ENCODE measurements around the gene HAUS8.
"Not testable (repeated sequence)": the region's sequence is repeated elsewhere in the genome, so short reads cannot be mapped to it uniquely, and the experiment has no call there.

Gene HAUS8

GRCh38 chr19:17025361-17025760 lies 49.9 kb downstream of the HAUS8 start:
- Histone ChIP-seq H3K27ac (ENCODE audit: low read length) (no peak overlapping the region), H3K9me3 (replicated peaks; ENCODE audit: insufficient read depth, low read length) (no peaks in the 10 kb centered on the region), H3F3A (ENCODE audit: insufficient read depth, low read length) (no peaks in the 10 kb centered on the region), H3K36me3 (replicated peaks; ENCODE audit: insufficient read depth, low read length) (no peaks in the 10 kb centered on the region), H3K79me2 (ENCODE audit: low read length) (no peaks in the 10 kb centered on the region), H2AFZ (ENCODE audit: low read length) (no peak overlapping the region), H4K20me1 (ENCODE audit: insufficient read depth, low read length) (no peaks in the 10 kb centered on the region), H3K4me1 (ENCODE audit: low read length) (no peaks in the 10 kb centered on the region), H3K4me3 (ENCODE audit: low read length) (no peak overlapping the region), H3K27me3 (replicated peaks; ENCODE audit: insufficient read depth, low read length) (peaks cover 61% of the 10 kb centered on the region), H3K9ac (ENCODE audit: low read length) (no peak overlapping the region), H3K4me2 (ENCODE audit: low read depth, low read length) (no peak overlapping the region), H3K9me2 (replicated peaks; ENCODE audit: insufficient read depth, low read length) (no peaks in the 10 kb centered on the region)
- no peak for TF ChIP-seq EZH2 (optimal IDR thresholded peaks at IDR 0.05; ENCODE audit: low read depth, low read length)
- no peak for TF ChIP-seq CTCF (IDR thresholded peaks at IDR 0.05; ENCODE audit: low read length)
- no peak for TF ChIP-seq EZH2phosphoT487 (IDR thresholded peaks at IDR 0.05; ENCODE audit: low read length)
- DNase-seq: no peak

GRCh38 chr19:17024941-17025340 lies 50.3 kb downstream of the HAUS8 start:
- not testable (repeated sequence) for H3K9me3 ChIP-seq (replicated peaks; ENCODE audit: insufficient read depth, low read length); H3K9me2 ChIP-seq (replicated peaks; ENCODE audit: insufficient read depth, low read length); H2AFZ ChIP-seq (ENCODE audit: low read length); H3F3A ChIP-seq (ENCODE audit: insufficient read depth, low read length); H3K9ac ChIP-seq (ENCODE audit: low read length); H3K27ac ChIP-seq (ENCODE audit: low read length); H4K20me1 ChIP-seq (ENCODE audit: insufficient read depth, low read length); DNase-seq; H3K4me2 ChIP-seq (ENCODE audit: low read depth, low read length); H3K36me3 ChIP-seq (replicated peaks; ENCODE audit: insufficient read depth, low read length); H3K79me2 ChIP-seq (ENCODE audit: low read length); H3K4me3 ChIP-seq (ENCODE audit: low read length); H3K4me1 ChIP-seq (ENCODE audit: low read length)
- H3K27me3 ChIP-seq (replicated peaks; ENCODE audit: insufficient read depth, low read length): peaks cover 57% of the 10 kb centered on the region

- Histone ChIP-seq H3K27me3 (replicated peaks; ENCODE audit: insufficient read depth, low read length) (peaks cover 51% of the 10 kb centered on the region), H3K36me3 (replicated peaks; ENCODE audit: insufficient read depth, low read length) (no peaks in the 10 kb centered on the region), H3F3A (ENCODE audit: insufficient read depth, low read length) (no peaks in the 10 kb centered on the region), H3K9ac (ENCODE audit: low read length) (no peak overlapping the region), H3K27ac (ENCODE audit: low read length) (no peak overlapping the region), H4K20me1 (ENCODE audit: insufficient read depth, low read length) (no peaks in the 10 kb centered on the region), H3K4me1 (ENCODE audit: low read length) (no peaks in the 10 kb centered on the region), H3K4me3 (ENCODE audit: low read length) (no peak overlapping the region), H3K9me2 (replicated peaks; ENCODE audit: insufficient read depth, low read length) (no peaks in the 10 kb centered on the region), H3K4me2 (ENCODE audit: low read depth, low read length) (no peak overlapping the region), H3K79me2 (ENCODE audit: low read length) (no peaks in the 10 kb centered on the region), H3K9me3 (replicated peaks; ENCODE audit: insufficient read depth, low read length) (no peaks in the 10 kb centered on the region), H2AFZ (ENCODE audit: low read length) (no peak overlapping the region)
- TF ChIP-seq EZH2phosphoT487 (IDR thresholded peaks at IDR 0.05; ENCODE audit: low read length): no peak
- TF ChIP-seq EZH2 (optimal IDR thresholded peaks at IDR 0.05; ENCODE audit: low read depth, low read length): no peak
- DNase-seq: no peak
Measured at GRCh38 chr19:17023805-17024204, 51.4 kb downstream of the HAUS8 start.

- DNase-seq: no peak
- Histone ChIP-seq H3K79me2 (ENCODE audit: low read length) (no peaks in the 10 kb centered on the region), H4K20me1 (ENCODE audit: insufficient read depth, low read length) (no peaks in the 10 kb centered on the region), H3K4me2 (ENCODE audit: low read depth, low read length) (no peak overlapping the region), H3K4me3 (ENCODE audit: low read length) (no peak overlapping the region), H3K4me1 (ENCODE audit: low read length) (no peaks in the 10 kb centered on the region), H2AFZ (ENCODE audit: low read length) (no peak overlapping the region), H3K9ac (ENCODE audit: low read length) (no peak overlapping the region), H3K36me3 (replicated peaks; ENCODE audit: insufficient read depth, low read length) (no peaks in the 10 kb centered on the region), H3K9me2 (replicated peaks; ENCODE audit: insufficient read depth, low read length) (no peaks in the 10 kb centered on the region), H3F3A (ENCODE audit: insufficient read depth, low read length) (no peaks in the 10 kb centered on the region), H3K9me3 (replicated peaks; ENCODE audit: insufficient read depth, low read length) (no peaks in the 10 kb centered on the region), H3K27ac (ENCODE audit: low read length) (no peak overlapping the region), H3K27me3 (replicated peaks; ENCODE audit: insufficient read depth, low read length) (peaks cover 41% of the 10 kb centered on the region)
- TF ChIP-seq CTCF (IDR thresholded peaks at IDR 0.05; ENCODE audit: low read length): no peak
- TF ChIP-seq EZH2phosphoT487 (IDR thresholded peaks at IDR 0.05; ENCODE audit: low read length): no peak
- TF ChIP-seq EZH2 (optimal IDR thresholded peaks at IDR 0.05; ENCODE audit: low read depth, low read length): no peak
Measured at GRCh38 chr19:17022738-17023137, 52.5 kb downstream of the HAUS8 start.

Measured in MM.1S (cell line).